Panc1 (cell line): Measurements from ENCODE around the gene SUCLA2. TPM values are rescaled to one million over a fixed set of nuclear protein-coding genes. Genes with fewer than 3 reads are reported as not detected.
A peak's percentile ranks its signal among the peaks of the same experiment; 100 is the strongest.

ENCODE experiments used
- ATAC-seq: fragments of 200-7000 bp; cut with Tn5 transposase; 2 replicates; pipeline ENCODE4 v1.9.1; 2020; ENCODE audit warnings: mild to moderate bottlenecking, moderate library complexity
- BruUV-seq: library from RNA; stranded (reverse); fragments of 400-500 nt; replicated peaks from 2 replicates; lab custom pipeline; 2021; lab: Mats Ljungman, UMichigan
- CTCF ChIA-PET: fragments of 300-600 bp; sonication (Branson Sonifier 250); formaldehyde crosslinking; loops from one replicate; lab custom pipeline; 2022; ENCODE audit warnings: antibody characterized with exemption; lab: Charles Lee
- POLR2A ChIA-PET: fragments of 300-600 bp; sonication (Branson Sonifier 250); formaldehyde crosslinking; loops from one replicate; lab custom pipeline; 2022; ENCODE audit warnings: antibody characterized with exemption; lab: Charles Lee
- DNase-seq: peaks from one replicate; pipeline ENCODE4 v3.0.0-alpha.2; 2010; ENCODE audit warnings: low read depth, low spot score
- H3K27ac ChIP-seq: 2 replicates; pipeline ENCODE4 v1.5.1; 2011; ENCODE audit warnings: mild to moderate bottlenecking, low read length, inconsistent platforms
- H3K27me3 ChIP-seq: fragments of 200-500 bp; sonication (Bioruptor generic); 2 replicates; pipeline ENCODE4 v1.6.0; 2014; ENCODE audit warnings: low read length, inconsistent platforms; ENCODE audit not compliant: control insufficient read depth, insufficient read depth
- H3K36me3 ChIP-seq: fragments of 200-500 bp; sonication (Bioruptor generic); 2 replicates; pipeline ENCODE4 v1.5.1; 2014; ENCODE audit warnings: inconsistent platforms, mild to moderate bottlenecking, low read length, moderate library complexity; ENCODE audit not compliant: control insufficient read depth, insufficient read depth
- H3K4me1 ChIP-seq: 2 replicates; pipeline ENCODE4 v1.5.1; 2011; ENCODE audit warnings: inconsistent platforms, mild to moderate bottlenecking, low read length, moderate library complexity; ENCODE audit not compliant: control insufficient read depth, insufficient read depth
- H3K4me3 ChIP-seq, 2 experiments: 2 replicates each; pipeline ENCODE4 v1.5.1; 2011 to 2012; ENCODE audit warnings: low read depth in 2 of 2, low read length in 2 of 2, mild to moderate bottlenecking in 2 of 2, inconsistent platforms in 1 of 2, moderate library complexity in 1 of 2
- H3K9me3 ChIP-seq: fragments of 200-500 bp; sonication (Bioruptor generic); 2 replicates; pipeline ENCODE4 v1.5.1; 2014; ENCODE audit warnings: low read depth, mild to moderate bottlenecking, inconsistent platforms, low read length, moderate library complexity; ENCODE audit not compliant: control insufficient read depth, insufficient read depth
- POLR2AphosphoS5 ChIP-seq: IDR thresholded peaks from 2 replicates; pipeline ENCODE4 v1.6.1; 2012; ENCODE audit warnings: mild to moderate bottlenecking, low read depth, low read length, moderate library complexity
- SIN3A ChIP-seq: IDR thresholded peaks from 2 replicates; pipeline ENCODE4 v1.6.1; 2012; ENCODE audit warnings: low read depth, mild to moderate bottlenecking, low read length, moderate library complexity, borderline replicate concordance; ENCODE audit not compliant: insufficient read depth
- TCF7L2 ChIP-seq: IDR thresholded peaks from 2 replicates; pipeline ENCODE4 v1.6.1; 2011; ENCODE audit warnings: mild to moderate bottlenecking, low read depth, low read length, inconsistent platforms
- in situ Hi-C: cut with HindIII; loops from 2 replicates; pipeline ENCODE4 v1.10.0; 2016; ENCODE audit warnings: low sequenced_read_pairs, low pct_unique_long_range_greater_than_20kb
- intact Hi-C: fragments of 100-400 bp; cut with micrococcal nuclease; formaldehyde crosslinking; loops from one replicate; pipeline ENCODE4 v1.10.0; 2022; ENCODE audit not compliant: unreplicated experiment
- total RNA-seq: library from RNA; stranded (reverse); gene quantifications from one replicate; pipeline ENCODE4 v1.2.1, GENCODE V29; 2021; ENCODE audit not compliant: unreplicated experiment
- TF ChIP-seq, protein P1 (sequence below), 2 experiments: IDR thresholded peaks; 2 replicates each; pipeline ENCODE4 v1.6.1; 2011 to 2012; ENCODE audit warnings: low read depth in 2 of 2, control low read depth in 1 of 2, low read length in 1 of 2, mild to moderate bottlenecking in 1 of 2, moderate library complexity in 1 of 2; ENCODE audit not compliant: insufficient read depth in 1 of 2
- TF ChIP-seq, protein P2 (sequence below): fragments of 450-650 bp; IDR thresholded peaks from 2 replicates; pipeline ENCODE4 v1.5.1; 2017; ENCODE audit warnings: mild to moderate bottlenecking

SUCLA2 gene
- total RNA-seq, 1 experiment from 2014 or later: 28.1 TPM

DNA sequence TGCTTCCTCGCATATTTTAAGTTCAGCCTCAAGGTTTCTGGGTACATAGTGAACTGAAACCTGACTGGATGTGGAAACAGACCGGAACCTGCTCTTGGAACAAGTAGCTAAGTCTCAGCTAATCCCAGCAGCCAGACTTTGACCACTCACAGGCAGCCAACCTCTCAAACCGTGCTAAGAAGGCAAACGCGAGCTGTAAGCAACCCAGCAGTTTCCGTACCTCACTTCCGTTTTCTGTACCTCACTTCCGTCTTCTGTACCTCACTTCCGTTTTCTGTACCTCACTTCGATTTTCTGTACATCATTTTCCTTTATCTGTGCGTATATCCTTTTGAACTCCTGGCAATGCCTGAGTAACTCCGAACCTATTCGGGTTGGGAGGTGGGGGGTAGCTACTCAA lies 96.8 kb downstream of the SUCLA2 start:
- no TSS peak for BruUV-seq
- H3K27me3 ChIP-seq: no peaks in the 10 kb centered on the region
- peak overlapping the region; percentile 26 to 67 for H3K4me3 ChIP-seq
- ChIA-PET CTCF (no interaction called here), POLR2A (interaction anchor here (0.7 kb wide), 1 partner anchor 465 kb away, joined by 8 read pairs; no protein-coding TSS in a partner anchor)
- DNase-seq: peak; percentile 7
- in situ Hi-C loops: no loop called here
- no peaks in the 10 kb centered on the region for H3K36me3 ChIP-seq
- no peaks in the 10 kb centered on the region; the same call in 1 of the 2 replicates for H3K4me1 ChIP-seq
- peak; percentile 70; the same call in 1 of the 2 replicates for ATAC-seq
- intact Hi-C loops: no loop called here
- no peaks in the 10 kb centered on the region for H3K9me3 ChIP-seq
- TF ChIP-seq SIN3A (no peak), POLR2AphosphoS5 (no peak), TCF7L2 (no peak)
- TF ChIP-seq, protein P1, sequence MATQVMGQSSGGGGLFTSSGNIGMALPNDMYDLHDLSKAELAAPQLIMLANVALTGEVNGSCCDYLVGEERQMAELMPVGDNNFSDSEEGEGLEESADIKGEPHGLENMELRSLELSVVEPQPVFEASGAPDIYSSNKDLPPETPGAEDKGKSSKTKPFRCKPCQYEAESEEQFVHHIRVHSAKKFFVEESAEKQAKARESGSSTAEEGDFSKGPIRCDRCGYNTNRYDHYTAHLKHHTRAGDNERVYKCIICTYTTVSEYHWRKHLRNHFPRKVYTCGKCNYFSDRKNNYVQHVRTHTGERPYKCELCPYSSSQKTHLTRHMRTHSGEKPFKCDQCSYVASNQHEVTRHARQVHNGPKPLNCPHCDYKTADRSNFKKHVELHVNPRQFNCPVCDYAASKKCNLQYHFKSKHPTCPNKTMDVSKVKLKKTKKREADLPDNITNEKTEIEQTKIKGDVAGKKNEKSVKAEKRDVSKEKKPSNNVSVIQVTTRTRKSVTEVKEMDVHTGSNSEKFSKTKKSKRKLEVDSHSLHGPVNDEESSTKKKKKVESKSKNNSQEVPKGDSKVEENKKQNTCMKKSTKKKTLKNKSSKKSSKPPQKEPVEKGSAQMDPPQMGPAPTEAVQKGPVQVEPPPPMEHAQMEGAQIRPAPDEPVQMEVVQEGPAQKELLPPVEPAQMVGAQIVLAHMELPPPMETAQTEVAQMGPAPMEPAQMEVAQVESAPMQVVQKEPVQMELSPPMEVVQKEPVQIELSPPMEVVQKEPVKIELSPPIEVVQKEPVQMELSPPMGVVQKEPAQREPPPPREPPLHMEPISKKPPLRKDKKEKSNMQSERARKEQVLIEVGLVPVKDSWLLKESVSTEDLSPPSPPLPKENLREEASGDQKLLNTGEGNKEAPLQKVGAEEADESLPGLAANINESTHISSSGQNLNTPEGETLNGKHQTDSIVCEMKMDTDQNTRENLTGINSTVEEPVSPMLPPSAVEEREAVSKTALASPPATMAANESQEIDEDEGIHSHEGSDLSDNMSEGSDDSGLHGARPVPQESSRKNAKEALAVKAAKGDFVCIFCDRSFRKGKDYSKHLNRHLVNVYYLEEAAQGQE (IDR thresholded peaks at IDR 0.05; ENCODE audit: insufficient read depth in 1 of 2, low read depth in 2 of 2, low read length in 1 of 2): no peak
- TF ChIP-seq, protein P2, sequence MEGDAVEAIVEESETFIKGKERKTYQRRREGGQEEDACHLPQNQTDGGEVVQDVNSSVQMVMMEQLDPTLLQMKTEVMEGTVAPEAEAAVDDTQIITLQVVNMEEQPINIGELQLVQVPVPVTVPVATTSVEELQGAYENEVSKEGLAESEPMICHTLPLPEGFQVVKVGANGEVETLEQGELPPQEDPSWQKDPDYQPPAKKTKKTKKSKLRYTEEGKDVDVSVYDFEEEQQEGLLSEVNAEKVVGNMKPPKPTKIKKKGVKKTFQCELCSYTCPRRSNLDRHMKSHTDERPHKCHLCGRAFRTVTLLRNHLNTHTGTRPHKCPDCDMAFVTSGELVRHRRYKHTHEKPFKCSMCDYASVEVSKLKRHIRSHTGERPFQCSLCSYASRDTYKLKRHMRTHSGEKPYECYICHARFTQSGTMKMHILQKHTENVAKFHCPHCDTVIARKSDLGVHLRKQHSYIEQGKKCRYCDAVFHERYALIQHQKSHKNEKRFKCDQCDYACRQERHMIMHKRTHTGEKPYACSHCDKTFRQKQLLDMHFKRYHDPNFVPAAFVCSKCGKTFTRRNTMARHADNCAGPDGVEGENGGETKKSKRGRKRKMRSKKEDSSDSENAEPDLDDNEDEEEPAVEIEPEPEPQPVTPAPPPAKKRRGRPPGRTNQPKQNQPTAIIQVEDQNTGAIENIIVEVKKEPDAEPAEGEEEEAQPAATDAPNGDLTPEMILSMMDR: no peak
- H3K27ac ChIP-seq: peak overlapping the region; percentile 8; the same call in 1 of the 2 replicates

DNA sequence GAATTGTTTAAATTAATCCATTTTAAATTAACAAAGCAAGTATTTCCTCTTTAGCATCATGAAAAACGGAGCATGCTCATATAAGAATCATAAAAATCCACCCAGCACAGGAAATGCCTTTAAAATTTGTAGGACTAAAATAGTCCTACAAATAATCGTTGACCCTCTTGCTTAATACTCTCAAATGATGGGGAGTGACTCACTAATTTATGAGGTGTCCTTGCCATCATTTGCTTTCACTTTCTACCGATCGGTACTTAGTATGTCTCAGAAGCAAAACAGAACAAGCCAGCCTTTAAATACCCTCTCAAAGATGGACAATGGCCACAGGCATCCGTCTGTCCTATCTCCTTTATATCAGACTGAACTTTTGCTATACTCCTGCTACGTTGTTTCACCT lies 97.2 kb downstream of the SUCLA2 start:
- H3K4me1 ChIP-seq: no peaks in the 10 kb centered on the region; the same call in 1 of the 2 replicates
- H3K4me3 ChIP-seq: peak overlapping the region; percentile 26 to 67
- ATAC-seq: peak; percentile 45; the same call in 1 of the 2 replicates
- intact Hi-C loops (no loop called here), in situ Hi-C loops (no loop called here)
- BruUV-seq: no TSS peak
- peak overlapping the region; percentile 8; the same call in 1 of the 2 replicates for H3K27ac ChIP-seq
- H3K36me3 ChIP-seq: no peaks in the 10 kb centered on the region
- TF ChIP-seq TCF7L2 (no peak), SIN3A (no peak), POLR2AphosphoS5 (no peak)
- TF ChIP-seq, protein P2: no peak
- TF ChIP-seq, protein P1 (IDR thresholded peaks at IDR 0.05; ENCODE audit: insufficient read depth in 1 of 2, low read depth in 2 of 2, low read length in 1 of 2): no peak
- no peak for DNase-seq
- no peaks in the 10 kb centered on the region for H3K9me3 ChIP-seq
- H3K27me3 ChIP-seq: no peaks in the 10 kb centered on the region
- POLR2A ChIA-PET: no interaction called here
- CTCF ChIA-PET: no interaction called here
